ENCODE measurements around the gene PKNOX2. TPM values are rescaled to one million over a fixed set of nuclear protein-coding genes. Genes with fewer than 3 reads are reported as not detected.

Gene PKNOX2
- polyA plus RNA-seq, 1 experiment, result 0.02 TPM

DNA sequence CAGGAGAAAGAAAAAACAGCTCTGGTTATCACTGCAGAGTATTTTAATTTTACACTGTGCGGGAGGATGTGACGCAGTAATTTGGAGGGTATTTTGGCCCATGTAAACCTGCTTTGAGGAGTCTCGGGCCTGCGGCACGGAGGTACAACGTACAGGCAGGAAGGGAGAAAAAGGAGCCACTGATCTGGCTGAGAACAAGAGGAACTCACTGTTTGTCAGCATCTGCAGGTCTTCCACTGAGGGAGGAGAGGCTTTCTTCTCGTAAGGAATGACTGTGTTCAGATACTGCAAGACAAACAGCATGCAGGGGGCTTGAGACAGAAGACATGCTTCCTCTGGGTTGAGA lies 287.5 kb downstream of the PKNOX2 start:
- no peak for TF ChIP-seq CTCF (IDR thresholded peaks at IDR 0.05; ENCODE audit: insufficient read depth, low read depth, low read length)
- ChIA-PET CTCF (interaction anchor here (0.8 to 1.9 kb wide), 4 partner anchors 12 to 47 kb away, joined by 3 to 9 read pairs (median 4); no protein-coding TSS in a partner anchor), POLR2A (no interaction called here)
- Histone ChIP-seq H3K27me3 (ENCODE audit: control insufficient read depth, insufficient read depth, low read length) (no peaks in the 10 kb centered on the region), H3K4me3 (ENCODE audit: low read depth, low read length) (no peak overlapping the region), H3K36me3 (ENCODE audit: control insufficient read depth, insufficient read depth, low read length) (peaks cover 1% of the 10 kb centered on the region; the same call in 1 of the 2 replicates)
- no peak for DNase-seq (ENCODE audit: low read depth)

DNA sequence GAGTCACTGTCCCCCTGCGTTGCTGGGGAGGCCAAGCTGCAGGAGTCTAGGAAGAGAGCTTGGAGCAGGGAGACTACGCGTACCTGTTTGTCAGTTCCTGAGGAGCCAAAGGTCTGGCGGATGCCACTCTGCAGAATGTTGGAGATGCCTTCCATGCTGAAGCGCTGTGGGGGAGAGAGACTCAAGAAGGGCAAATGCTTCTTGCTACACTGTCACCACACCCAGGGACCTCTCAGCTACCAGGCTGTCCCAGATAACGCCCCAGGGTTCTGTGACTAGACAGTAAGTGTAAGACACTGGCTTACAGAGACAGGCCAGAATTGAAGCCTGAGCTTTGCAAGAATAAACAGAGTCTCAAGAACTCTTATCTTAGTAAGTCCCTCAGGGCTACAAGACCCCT lies 289.5 kb downstream of the PKNOX2 start:
- Histone ChIP-seq H3K36me3 (ENCODE audit: control insufficient read depth, insufficient read depth, low read length) (peaks cover 1% of the 10 kb centered on the region; the same call in 1 of the 2 replicates), H3K4me3 (ENCODE audit: low read depth, low read length) (no peak overlapping the region), H3K27me3 (ENCODE audit: control insufficient read depth, insufficient read depth, low read length) (no peaks in the 10 kb centered on the region)
- TF ChIP-seq CTCF (IDR thresholded peaks at IDR 0.05; ENCODE audit: insufficient read depth, low read depth, low read length), result no peak
- POLR2A ChIA-PET, result interaction anchor here (0.6 kb wide), 1 partner anchor 23 kb away, joined by 8 read pairs; no protein-coding TSS in a partner anchor
- CTCF ChIA-PET, result interaction anchor here (0.9 to 1.2 kb wide), 2 partner anchors 14 to 15 kb away, joined by 3 read pairs; no protein-coding TSS in a partner anchor
- no peak for DNase-seq (ENCODE audit: low read depth)

GRCh38 chr11:125455851-125456250 lies 291.3 kb downstream of the PKNOX2 start:
- no peaks in the 10 kb centered on the region for H3K27me3 ChIP-seq (ENCODE audit: control insufficient read depth, insufficient read depth, low read length)
- POLR2A ChIA-PET, result no interaction called here
- H3K36me3 ChIP-seq (ENCODE audit: control insufficient read depth, insufficient read depth, low read length), result peaks cover 1% of the 10 kb centered on the region; the same call in 1 of the 2 replicates
- no peak for TF ChIP-seq CTCF (IDR thresholded peaks at IDR 0.05; ENCODE audit: insufficient read depth, low read depth, low read length)
- no peak for DNase-seq (ENCODE audit: low read depth)
- H3K4me3 ChIP-seq (ENCODE audit: low read depth, low read length), result no peak overlapping the region
- CTCF ChIA-PET, result no interaction called here

- no peak overlapping the region for H3K4me3 ChIP-seq (ENCODE audit: low read depth, low read length)
- TF ChIP-seq CTCF (IDR thresholded peaks at IDR 0.05; ENCODE audit: insufficient read depth, low read depth, low read length), result no peak
- POLR2A ChIA-PET, result no interaction called here
- H3K36me3 ChIP-seq (ENCODE audit: control insufficient read depth, insufficient read depth, low read length), result peaks cover 1% of the 10 kb centered on the region; the same call in 1 of the 2 replicates
- CTCF ChIA-PET, result no interaction called here
- DNase-seq (ENCODE audit: low read depth), result no peak
- H3K27me3 ChIP-seq (ENCODE audit: control insufficient read depth, insufficient read depth, low read length), result no peaks in the 10 kb centered on the region
Measured at GRCh38 chr11:125457814-125458343, 293.3 kb downstream of the PKNOX2 start.

DNA sequence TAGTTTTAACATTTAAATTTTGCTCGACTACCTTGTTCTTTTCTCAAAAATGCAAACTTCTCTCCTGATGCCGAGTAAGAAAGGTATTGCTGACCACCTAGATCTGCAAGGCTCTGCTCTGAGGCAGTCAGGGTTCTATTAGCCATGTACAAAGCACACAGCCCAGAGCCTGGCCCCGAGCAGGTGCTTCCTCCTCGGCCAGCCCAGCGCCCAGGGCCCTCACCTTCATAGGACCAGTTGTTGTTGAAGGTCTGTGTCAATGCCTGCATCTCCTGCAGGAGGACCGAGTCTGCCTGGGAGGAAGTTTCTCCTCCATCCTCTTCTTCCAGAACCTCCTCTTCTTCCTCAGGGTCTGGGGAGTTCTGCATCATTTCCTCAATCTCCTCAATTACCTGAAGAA lies 295.7 kb downstream of the PKNOX2 start:
- no peak for TF ChIP-seq CTCF (IDR thresholded peaks at IDR 0.05; ENCODE audit: insufficient read depth, low read depth, low read length)
- Histone ChIP-seq H3K36me3 (ENCODE audit: control insufficient read depth, insufficient read depth, low read length) (peaks cover 1% of the 10 kb centered on the region; the same call in 1 of the 2 replicates), H3K4me3 (ENCODE audit: low read depth, low read length) (no peak overlapping the region), H3K27me3 (ENCODE audit: control insufficient read depth, insufficient read depth, low read length) (no peaks in the 10 kb centered on the region)
- CTCF ChIA-PET, result no interaction called here
- POLR2A ChIA-PET, result no interaction called here
- no peak for DNase-seq (ENCODE audit: low read depth)

All from BJ (cell line).